ENCODE results near the gene PIAS2.

- TF ChIP-seq POLR2A (IDR thresholded peaks at IDR 0.05; ENCODE audit: low read depth, low read length): no peak
- no peak for TF ChIP-seq TAF1 (IDR thresholded peaks at IDR 0.05; ENCODE audit: borderline replicate concordance, low read depth, low read length)
- TF ChIP-seq POLR2AphosphoS5 (IDR thresholded peaks at IDR 0.05; ENCODE audit: low read depth, low read length): no peak
Measured at GRCh38 chr18:46916551-46917107, 678 bp downstream of the PIAS2 start.

Measured in GM12892 (cell line).